ENCODE results near the gene PYCARD.

GRCh38 chr16:31206776-31207175 is 4.2 kb upstream of the PYCARD start:
- TF ChIP-seq CTCF (IDR thresholded peaks at IDR 0.05) (no peak), POLR2A (IDR thresholded peaks at IDR 0.05) (no peak), POLR2AphosphoS5 (IDR thresholded peaks at IDR 0.05) (no peak)
